ENCODE results near the gene S100A6.
A peak's percentile ranks its signal among the peaks of the same experiment; 100 is the strongest.

S100A6 gene

GRCh38 chr1:153572569-153573015 is 36.8 kb upstream of the S100A6 start:
- Histone ChIP-seq H3K23ac (ENCODE audit: low read length in 2 of 2) (no peak overlapping the region), H3K27ac (ENCODE audit: low read length, poor library complexity, severe bottlenecking) (peak overlapping the region; percentile 22), H3K9ac (ENCODE audit: low read length) (peak overlapping the region; percentile 69), H2BK5ac (ENCODE audit: low read depth, low read length, poor library complexity, severe bottlenecking) (no peak overlapping the region), H3K27me3 (ENCODE audit: control insufficient read depth in 1 of 2, insufficient read depth in 1 of 2, low read length in 2 of 2) (no peaks in the 10 kb centered on the region), H4K91ac (ENCODE audit: low read length) (no peak overlapping the region), H2AK5ac (ENCODE audit: low read length, severe bottlenecking) (no peak overlapping the region), H3K14ac (ENCODE audit: low read length in 2 of 2) (no peak overlapping the region), H3K18ac (ENCODE audit: low read depth in 1 of 2, low read length in 2 of 2) (peak overlapping the region in 1 of 2 experiments; percentile 28), H3K4me1 (ENCODE audit: control insufficient read depth, insufficient read depth, low read depth, low read length) (peaks cover 13% of the 10 kb centered on the region), H3K4ac (ENCODE audit: low read depth in 1 of 2, low read length in 2 of 2) (no peak overlapping the region), H2BK12ac (ENCODE audit: low read length in 2 of 2) (no peak overlapping the region), H3K9me3 (ENCODE audit: control insufficient read depth, low read length) (no peaks in the 10 kb centered on the region), H2BK120ac (ENCODE audit: low read depth, low read length) (no peak overlapping the region), H3K36me3 (ENCODE audit: control insufficient read depth in 1 of 2, insufficient read depth in 2 of 2, low read depth in 1 of 2, low read length in 2 of 2) (peaks cover 0 to under 1% of the 10 kb centered on the region in 2 experiments), H4K8ac (ENCODE audit: low read length) (no peak overlapping the region), H3K79me1 (replicated peaks; ENCODE audit: low read length, poor library complexity, severe bottlenecking) (no peaks in the 10 kb centered on the region), H3K4me3 (ENCODE audit: insufficient read depth in 1 of 2, low read depth in 1 of 2, low read length in 2 of 2) (peak overlapping the region in 1 of 2 experiments; percentile 14), H2BK15ac (ENCODE audit: low read depth, poor library complexity, severe bottlenecking) (no peak overlapping the region), H2AFZ (ENCODE audit: low read depth, low read length) (no peak overlapping the region), H3K4me2 (ENCODE audit: low read length, poor library complexity, severe bottlenecking) (no peak overlapping the region)
- 27% methylated on average over 3 of the region's 3 CpGs for WGBS
- peak; percentile 87 for DNase-seq

GRCh38 chr1:153571706-153572105 is 35.9 kb upstream of the S100A6 start:
- no peak overlapping the region for H2BK5ac ChIP-seq (ENCODE audit: low read depth, low read length, poor library complexity, severe bottlenecking)
- no peaks in the 10 kb centered on the region for H3K9me3 ChIP-seq (ENCODE audit: control insufficient read depth, low read length)

GRCh38 chr1:153570874-153571273 is 35.1 kb upstream of the S100A6 start:
- H3K27me3 ChIP-seq (ENCODE audit: control insufficient read depth in 1 of 2, insufficient read depth in 1 of 2, low read length in 2 of 2): no peaks in the 10 kb centered on the region
- no peak overlapping the region for H2BK12ac ChIP-seq (ENCODE audit: low read length in 2 of 2)
- WGBS: 88% methylated on average over 5 of the region's 5 CpGs
- H2BK15ac ChIP-seq (ENCODE audit: low read depth, poor library complexity, severe bottlenecking): no peak overlapping the region
- H3K9me3 ChIP-seq (ENCODE audit: control insufficient read depth, low read length): no peaks in the 10 kb centered on the region
- H2AFZ ChIP-seq (ENCODE audit: low read depth, low read length): no peak overlapping the region
- peak overlapping the region; percentile 33 for H2AK5ac ChIP-seq (ENCODE audit: low read length, severe bottlenecking)
- H2BK5ac ChIP-seq (ENCODE audit: low read depth, low read length, poor library complexity, severe bottlenecking): no peak overlapping the region
- no peak overlapping the region for H3K4me2 ChIP-seq (ENCODE audit: low read length, poor library complexity, severe bottlenecking)
- no peak overlapping the region for H3K23ac ChIP-seq (ENCODE audit: low read length in 2 of 2)
- H3K4me3 ChIP-seq (ENCODE audit: insufficient read depth in 1 of 2, low read depth in 1 of 2, low read length in 2 of 2): no peak overlapping the region
- H3K36me3 ChIP-seq (ENCODE audit: control insufficient read depth in 1 of 2, insufficient read depth in 2 of 2, low read depth in 1 of 2, low read length in 2 of 2): no peaks in the 10 kb centered on the region
- no peak overlapping the region for H4K8ac ChIP-seq (ENCODE audit: low read length)
- H3K27ac ChIP-seq (ENCODE audit: low read length, poor library complexity, severe bottlenecking): no peak overlapping the region
- H4K91ac ChIP-seq (ENCODE audit: low read length): no peak overlapping the region
- H3K14ac ChIP-seq (ENCODE audit: low read length in 2 of 2): no peak overlapping the region
- H2BK120ac ChIP-seq (ENCODE audit: low read depth, low read length): no peak overlapping the region
- H3K4ac ChIP-seq (ENCODE audit: low read depth in 1 of 2, low read length in 2 of 2): no peak overlapping the region
- no peak for DNase-seq
- no peak overlapping the region for H3K18ac ChIP-seq (ENCODE audit: low read depth in 1 of 2, low read length in 2 of 2)
- H3K9ac ChIP-seq (ENCODE audit: low read length): no peak overlapping the region
- H3K79me1 ChIP-seq (replicated peaks; ENCODE audit: low read length, poor library complexity, severe bottlenecking): no peaks in the 10 kb centered on the region
- H3K4me1 ChIP-seq (ENCODE audit: control insufficient read depth, insufficient read depth, low read depth, low read length): peaks cover 25% of the 10 kb centered on the region

More at GRCh38 chr1:153571706-153572105, 35.9 kb upstream of the S100A6 start:
- Histone ChIP-seq H2BK12ac (ENCODE audit: low read length in 2 of 2) (peak overlapping the region; percentile 38 to 63), H4K8ac (ENCODE audit: low read length) (peak overlapping the region; percentile 55), H3K79me1 (replicated peaks; ENCODE audit: low read length, poor library complexity, severe bottlenecking) (no peaks in the 10 kb centered on the region), H3K18ac (ENCODE audit: low read depth in 1 of 2, low read length in 2 of 2) (no peak overlapping the region), H3K23ac (ENCODE audit: low read length in 2 of 2) (no peak overlapping the region), H4K91ac (ENCODE audit: low read length) (peak overlapping the region; percentile 74), H3K14ac (ENCODE audit: low read length in 2 of 2) (no peak overlapping the region), H3K4me3 (ENCODE audit: insufficient read depth in 1 of 2, low read depth in 1 of 2, low read length in 2 of 2) (no peak overlapping the region), H3K27me3 (ENCODE audit: control insufficient read depth in 1 of 2, insufficient read depth in 1 of 2, low read length in 2 of 2) (no peaks in the 10 kb centered on the region), H3K4me1 (ENCODE audit: control insufficient read depth, insufficient read depth, low read depth, low read length) (peaks cover 20% of the 10 kb centered on the region), H2BK15ac (ENCODE audit: low read depth, poor library complexity, severe bottlenecking) (no peak overlapping the region), H3K36me3 (ENCODE audit: control insufficient read depth in 1 of 2, insufficient read depth in 2 of 2, low read depth in 1 of 2, low read length in 2 of 2) (no peaks in the 10 kb centered on the region), H2BK120ac (ENCODE audit: low read depth, low read length) (no peak overlapping the region), H3K4me2 (ENCODE audit: low read length, poor library complexity, severe bottlenecking) (no peak overlapping the region), H2AK5ac (ENCODE audit: low read length, severe bottlenecking) (peak overlapping the region; percentile 11), H3K4ac (ENCODE audit: low read depth in 1 of 2, low read length in 2 of 2) (no peak overlapping the region), H3K9ac (ENCODE audit: low read length) (peak overlapping the region; percentile 69), H2AFZ (ENCODE audit: low read depth, low read length) (no peak overlapping the region), H3K27ac (ENCODE audit: low read length, poor library complexity, severe bottlenecking) (no peak overlapping the region)
- 88% methylated on average over 7 of the region's 7 CpGs for WGBS
- DNase-seq: no peak

- no peak overlapping the region for H2BK120ac ChIP-seq (ENCODE audit: low read depth, low read length)
- no peak overlapping the region for H3K4me2 ChIP-seq (ENCODE audit: low read length, poor library complexity, severe bottlenecking)
- peaks cover 33% of the 10 kb centered on the region for H3K4me1 ChIP-seq (ENCODE audit: control insufficient read depth, insufficient read depth, low read depth, low read length)
- no peaks in the 10 kb centered on the region for H3K27me3 ChIP-seq (ENCODE audit: control insufficient read depth in 1 of 2, insufficient read depth in 1 of 2, low read length in 2 of 2)
- peak overlapping the region in 1 of 2 experiments; percentile 23 for H2BK12ac ChIP-seq (ENCODE audit: low read length in 2 of 2)
- H2BK5ac ChIP-seq (ENCODE audit: low read depth, low read length, poor library complexity, severe bottlenecking): no peak overlapping the region
- H2AK5ac ChIP-seq (ENCODE audit: low read length, severe bottlenecking): peak overlapping the region; percentile 11
- no peak overlapping the region for H3K4me3 ChIP-seq (ENCODE audit: insufficient read depth in 1 of 2, low read depth in 1 of 2, low read length in 2 of 2)
- H4K91ac ChIP-seq (ENCODE audit: low read length): no peak overlapping the region
- no peak overlapping the region for H3K18ac ChIP-seq (ENCODE audit: low read depth in 1 of 2, low read length in 2 of 2)
- WGBS: 98% methylated on average over 8 of the region's 8 CpGs
- H3K14ac ChIP-seq (ENCODE audit: low read length in 2 of 2): no peak overlapping the region
- H4K8ac ChIP-seq (ENCODE audit: low read length): no peak overlapping the region
- no peak overlapping the region for H2AFZ ChIP-seq (ENCODE audit: low read depth, low read length)
- H3K9me3 ChIP-seq (ENCODE audit: control insufficient read depth, low read length): no peaks in the 10 kb centered on the region
- DNase-seq: no peak
- peaks cover under 1% of the 10 kb centered on the region for H3K79me1 ChIP-seq (replicated peaks; ENCODE audit: low read length, poor library complexity, severe bottlenecking)
- H2BK15ac ChIP-seq (ENCODE audit: low read depth, poor library complexity, severe bottlenecking): no peak overlapping the region
- no peaks in the 10 kb centered on the region for H3K36me3 ChIP-seq (ENCODE audit: control insufficient read depth in 1 of 2, insufficient read depth in 2 of 2, low read depth in 1 of 2, low read length in 2 of 2)
- H3K23ac ChIP-seq (ENCODE audit: low read length in 2 of 2): no peak overlapping the region
- H3K27ac ChIP-seq (ENCODE audit: low read length, poor library complexity, severe bottlenecking): no peak overlapping the region
- H3K9ac ChIP-seq (ENCODE audit: low read length): no peak overlapping the region
- H3K4ac ChIP-seq (ENCODE audit: low read depth in 1 of 2, low read length in 2 of 2): no peak overlapping the region
Measured at GRCh38 chr1:153569465-153569864, 33.7 kb upstream of the S100A6 start.

All from mesenchymal stem cell (in vitro differentiated cells and primary cell).